ENCODE data around the gene LGALS9B.
"Not testable (repeated sequence)": the region's sequence is repeated elsewhere in the genome, so short reads cannot be mapped to it uniquely, and the experiment has no call there.

DNA sequence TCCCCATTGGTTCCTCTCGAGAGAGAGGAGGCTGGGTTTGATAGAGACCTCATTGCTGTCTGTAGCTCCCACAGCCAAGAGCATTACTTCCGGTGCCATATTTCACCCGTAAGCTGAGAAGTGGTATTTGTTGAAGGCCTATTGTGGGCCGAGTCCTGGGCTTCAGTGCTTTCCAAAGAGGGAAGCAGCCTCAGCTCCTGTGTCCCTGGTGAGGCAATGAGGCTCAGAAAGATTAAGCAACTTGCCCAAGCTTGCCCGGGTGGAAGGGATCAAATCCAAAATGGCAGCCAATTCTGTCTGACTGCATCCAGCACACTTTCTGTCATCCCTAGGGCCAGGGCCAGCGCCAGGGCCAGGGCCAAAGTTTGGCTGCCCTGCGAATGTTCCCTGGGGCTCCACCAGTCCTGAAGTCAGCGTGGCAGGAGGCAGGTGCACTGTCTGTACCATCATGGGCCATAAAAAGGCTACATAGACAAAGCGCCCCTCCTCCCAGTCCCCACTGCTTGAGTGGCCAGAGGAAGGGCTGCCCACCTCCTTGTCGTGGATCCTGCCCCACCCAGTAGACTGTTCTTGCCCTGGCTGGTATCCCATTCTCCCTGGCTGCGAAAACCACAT, 13.4 kb downstream of the LGALS9B start:
- TF ChIP-seq, protein P1, sequence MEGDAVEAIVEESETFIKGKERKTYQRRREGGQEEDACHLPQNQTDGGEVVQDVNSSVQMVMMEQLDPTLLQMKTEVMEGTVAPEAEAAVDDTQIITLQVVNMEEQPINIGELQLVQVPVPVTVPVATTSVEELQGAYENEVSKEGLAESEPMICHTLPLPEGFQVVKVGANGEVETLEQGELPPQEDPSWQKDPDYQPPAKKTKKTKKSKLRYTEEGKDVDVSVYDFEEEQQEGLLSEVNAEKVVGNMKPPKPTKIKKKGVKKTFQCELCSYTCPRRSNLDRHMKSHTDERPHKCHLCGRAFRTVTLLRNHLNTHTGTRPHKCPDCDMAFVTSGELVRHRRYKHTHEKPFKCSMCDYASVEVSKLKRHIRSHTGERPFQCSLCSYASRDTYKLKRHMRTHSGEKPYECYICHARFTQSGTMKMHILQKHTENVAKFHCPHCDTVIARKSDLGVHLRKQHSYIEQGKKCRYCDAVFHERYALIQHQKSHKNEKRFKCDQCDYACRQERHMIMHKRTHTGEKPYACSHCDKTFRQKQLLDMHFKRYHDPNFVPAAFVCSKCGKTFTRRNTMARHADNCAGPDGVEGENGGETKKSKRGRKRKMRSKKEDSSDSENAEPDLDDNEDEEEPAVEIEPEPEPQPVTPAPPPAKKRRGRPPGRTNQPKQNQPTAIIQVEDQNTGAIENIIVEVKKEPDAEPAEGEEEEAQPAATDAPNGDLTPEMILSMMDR (conservative IDR thresholded peaks at IDR 0.05 in 1 of 2, IDR thresholded peaks at IDR 0.05 in 1 of 2; ENCODE audit: low read depth in 1 of 2, low read length in 2 of 2) = not testable (repeated sequence)
- not testable (repeated sequence) for TF ChIP-seq EZH2 (IDR thresholded peaks at IDR 0.05; ENCODE audit: low read length, missing control alignments)

Data from fibroblast of lung (primary cell).